Panc1 (cell line): ENCODE data around the gene TRIM44. TPM values are rescaled to one million over a fixed set of nuclear protein-coding genes. Genes with fewer than 3 reads are reported as not detected.

Source experiments
- ATAC-seq: fragments of 200-7000 bp; cut with Tn5 transposase; 2 replicates; pipeline ENCODE4 v1.9.1; 2020; ENCODE audit warnings: mild to moderate bottlenecking, moderate library complexity
- BruUV-seq: library from RNA; stranded (reverse); fragments of 400-500 nt; replicated peaks from 2 replicates; lab custom pipeline; 2021; lab: Mats Ljungman, UMichigan
- CTCF ChIA-PET: fragments of 300-600 bp; sonication (Branson Sonifier 250); formaldehyde crosslinking; loops from one replicate; lab custom pipeline; 2022; ENCODE audit warnings: antibody characterized with exemption; lab: Charles Lee
- POLR2A ChIA-PET: fragments of 300-600 bp; sonication (Branson Sonifier 250); formaldehyde crosslinking; loops from one replicate; lab custom pipeline; 2022; ENCODE audit warnings: antibody characterized with exemption; lab: Charles Lee
- DNase-seq: peaks from one replicate; pipeline ENCODE4 v3.0.0-alpha.2; 2010; ENCODE audit warnings: low read depth, low spot score
- H3K27ac ChIP-seq: 2 replicates; pipeline ENCODE4 v1.5.1; 2011; ENCODE audit warnings: mild to moderate bottlenecking, low read length, inconsistent platforms
- H3K27me3 ChIP-seq: fragments of 200-500 bp; sonication (Bioruptor generic); 2 replicates; pipeline ENCODE4 v1.6.0; 2014; ENCODE audit warnings: low read length, inconsistent platforms; ENCODE audit not compliant: control insufficient read depth, insufficient read depth
- H3K36me3 ChIP-seq: fragments of 200-500 bp; sonication (Bioruptor generic); 2 replicates; pipeline ENCODE4 v1.5.1; 2014; ENCODE audit warnings: inconsistent platforms, mild to moderate bottlenecking, low read length, moderate library complexity; ENCODE audit not compliant: control insufficient read depth, insufficient read depth
- H3K4me1 ChIP-seq: 2 replicates; pipeline ENCODE4 v1.5.1; 2011; ENCODE audit warnings: inconsistent platforms, mild to moderate bottlenecking, low read length, moderate library complexity; ENCODE audit not compliant: control insufficient read depth, insufficient read depth
- H3K4me3 ChIP-seq, 2 experiments: 2 replicates each; pipeline ENCODE4 v1.5.1; 2011 to 2012; ENCODE audit warnings: low read depth in 2 of 2, low read length in 2 of 2, mild to moderate bottlenecking in 2 of 2, inconsistent platforms in 1 of 2, moderate library complexity in 1 of 2
- H3K9me3 ChIP-seq: fragments of 200-500 bp; sonication (Bioruptor generic); 2 replicates; pipeline ENCODE4 v1.5.1; 2014; ENCODE audit warnings: low read depth, mild to moderate bottlenecking, inconsistent platforms, low read length, moderate library complexity; ENCODE audit not compliant: control insufficient read depth, insufficient read depth
- CTCF ChIP-seq: fragments of 450-650 bp; IDR thresholded peaks from 2 replicates; pipeline ENCODE4 v1.5.1; 2017; ENCODE audit warnings: mild to moderate bottlenecking
- POLR2AphosphoS5 ChIP-seq: IDR thresholded peaks from 2 replicates; pipeline ENCODE4 v1.6.1; 2012; ENCODE audit warnings: mild to moderate bottlenecking, low read depth, low read length, moderate library complexity
- SIN3A ChIP-seq: IDR thresholded peaks from 2 replicates; pipeline ENCODE4 v1.6.1; 2012; ENCODE audit warnings: low read depth, mild to moderate bottlenecking, low read length, moderate library complexity, borderline replicate concordance; ENCODE audit not compliant: insufficient read depth
- TCF7L2 ChIP-seq: IDR thresholded peaks from 2 replicates; pipeline ENCODE4 v1.6.1; 2011; ENCODE audit warnings: mild to moderate bottlenecking, low read depth, low read length, inconsistent platforms
- in situ Hi-C: cut with HindIII; loops from 2 replicates; pipeline ENCODE4 v1.10.0; 2016; ENCODE audit warnings: low sequenced_read_pairs, low pct_unique_long_range_greater_than_20kb
- intact Hi-C: fragments of 100-400 bp; cut with micrococcal nuclease; formaldehyde crosslinking; loops from one replicate; pipeline ENCODE4 v1.10.0; 2022; ENCODE audit not compliant: unreplicated experiment
- total RNA-seq: library from RNA; stranded (reverse); gene quantifications from one replicate; pipeline ENCODE4 v1.2.1, GENCODE V29; 2021; ENCODE audit not compliant: unreplicated experiment
- TF ChIP-seq, protein P1 (sequence below), 2 experiments: IDR thresholded peaks; 2 replicates each; pipeline ENCODE4 v1.6.1; 2011 to 2012; ENCODE audit warnings: low read depth in 2 of 2, control low read depth in 1 of 2, low read length in 1 of 2, mild to moderate bottlenecking in 1 of 2, moderate library complexity in 1 of 2; ENCODE audit not compliant: insufficient read depth in 1 of 2

TRIM44 gene
- total RNA-seq, 1 experiment from 2014 or later = 80.3 TPM

- in situ Hi-C loops (no loop called here), intact Hi-C loops (loop anchor here (1.0 to 10.0 kb wide), 4 partner anchors 122 to 443 kb away; partner anchors contain the start of genes FJX1 and LDLRAD3)
- BruUV-seq = no TSS peak
- no peak for ATAC-seq
- Histone ChIP-seq H3K27me3 (no peaks in the 10 kb centered on the region), H3K4me1 (peaks cover 7% of the 10 kb centered on the region), H3K36me3 (no peaks in the 10 kb centered on the region), H3K4me3 (no peak overlapping the region), H3K9me3 (no peaks in the 10 kb centered on the region), H3K27ac (no peak overlapping the region; the same call in 1 of the 2 replicates)
- ChIA-PET CTCF (interaction anchor here (0.5 to 1.9 kb wide), 28 partner anchors 8 to 443 kb away, joined by 3 to 36 read pairs (median 5); partner anchors contain the start of gene FJX1), POLR2A (interaction anchor here (0.7 kb wide), 1 partner anchor 59 kb away, joined by 3 read pairs; no protein-coding TSS in a partner anchor)
- no peak for DNase-seq
- TF ChIP-seq POLR2AphosphoS5 = no peak
- TF ChIP-seq CTCF = no peak
Observed at GRCh38 chr11:35822815-35823495, 160.4 kb downstream of the TRIM44 start.

DNA sequence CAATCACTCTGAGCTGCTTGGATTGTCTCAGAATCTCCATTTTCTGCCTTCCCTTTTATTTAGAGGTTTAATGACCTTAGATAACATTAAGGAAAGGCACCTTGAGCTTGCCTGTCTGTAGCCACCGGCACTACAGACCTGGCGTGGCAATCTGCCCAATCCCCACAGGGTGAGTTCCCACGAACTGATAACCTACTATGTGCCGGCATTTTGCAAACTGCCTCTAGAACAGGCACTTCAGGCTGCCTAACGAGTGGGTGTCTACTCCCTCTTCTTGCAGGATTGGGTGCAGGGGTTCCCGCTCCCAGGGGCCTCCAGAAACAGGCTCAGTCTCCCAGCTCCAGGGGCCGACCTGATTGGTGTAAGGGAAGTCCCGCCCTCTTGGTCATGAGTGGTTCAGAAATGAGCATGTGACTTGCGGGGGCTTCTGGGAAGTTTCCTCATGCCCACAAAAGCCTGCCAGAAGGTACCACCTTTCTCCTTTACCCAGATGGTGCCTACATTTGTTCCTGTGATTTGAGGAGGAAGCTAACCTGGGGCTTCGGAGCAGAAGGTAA is 161.2 kb downstream of the TRIM44 start:
- in situ Hi-C loops (no loop called here), intact Hi-C loops (loop anchor here (5.0 to 10.0 kb wide), 3 partner anchors 121 to 311 kb away; partner anchors contain the start of genes FJX1 and LDLRAD3)
- ChIA-PET POLR2A (interaction anchor here (0.9 kb wide), 1 partner anchor 206 kb away, joined by 3 read pairs; the partner anchor contains the start of gene FJX1), CTCF (no interaction called here)
- TF ChIP-seq SIN3A = no peak
- TF ChIP-seq CTCF = no peak
- TF ChIP-seq TCF7L2 = no peak
- TF ChIP-seq, protein P1, sequence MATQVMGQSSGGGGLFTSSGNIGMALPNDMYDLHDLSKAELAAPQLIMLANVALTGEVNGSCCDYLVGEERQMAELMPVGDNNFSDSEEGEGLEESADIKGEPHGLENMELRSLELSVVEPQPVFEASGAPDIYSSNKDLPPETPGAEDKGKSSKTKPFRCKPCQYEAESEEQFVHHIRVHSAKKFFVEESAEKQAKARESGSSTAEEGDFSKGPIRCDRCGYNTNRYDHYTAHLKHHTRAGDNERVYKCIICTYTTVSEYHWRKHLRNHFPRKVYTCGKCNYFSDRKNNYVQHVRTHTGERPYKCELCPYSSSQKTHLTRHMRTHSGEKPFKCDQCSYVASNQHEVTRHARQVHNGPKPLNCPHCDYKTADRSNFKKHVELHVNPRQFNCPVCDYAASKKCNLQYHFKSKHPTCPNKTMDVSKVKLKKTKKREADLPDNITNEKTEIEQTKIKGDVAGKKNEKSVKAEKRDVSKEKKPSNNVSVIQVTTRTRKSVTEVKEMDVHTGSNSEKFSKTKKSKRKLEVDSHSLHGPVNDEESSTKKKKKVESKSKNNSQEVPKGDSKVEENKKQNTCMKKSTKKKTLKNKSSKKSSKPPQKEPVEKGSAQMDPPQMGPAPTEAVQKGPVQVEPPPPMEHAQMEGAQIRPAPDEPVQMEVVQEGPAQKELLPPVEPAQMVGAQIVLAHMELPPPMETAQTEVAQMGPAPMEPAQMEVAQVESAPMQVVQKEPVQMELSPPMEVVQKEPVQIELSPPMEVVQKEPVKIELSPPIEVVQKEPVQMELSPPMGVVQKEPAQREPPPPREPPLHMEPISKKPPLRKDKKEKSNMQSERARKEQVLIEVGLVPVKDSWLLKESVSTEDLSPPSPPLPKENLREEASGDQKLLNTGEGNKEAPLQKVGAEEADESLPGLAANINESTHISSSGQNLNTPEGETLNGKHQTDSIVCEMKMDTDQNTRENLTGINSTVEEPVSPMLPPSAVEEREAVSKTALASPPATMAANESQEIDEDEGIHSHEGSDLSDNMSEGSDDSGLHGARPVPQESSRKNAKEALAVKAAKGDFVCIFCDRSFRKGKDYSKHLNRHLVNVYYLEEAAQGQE (IDR thresholded peaks at IDR 0.05; ENCODE audit: insufficient read depth in 1 of 2, low read depth in 2 of 2, low read length in 1 of 2) = no peak
- no peak for TF ChIP-seq POLR2AphosphoS5
- ATAC-seq (no peak), DNase-seq (no peak)
- H3K27ac ChIP-seq = no peak overlapping the region
- H3K36me3 ChIP-seq = no peaks in the 10 kb centered on the region
- H3K9me3 ChIP-seq = no peaks in the 10 kb centered on the region
- BruUV-seq = no TSS peak
- no peak overlapping the region for H3K4me3 ChIP-seq
- no peaks in the 10 kb centered on the region for H3K27me3 ChIP-seq
- H3K4me1 ChIP-seq = peaks cover 7% of the 10 kb centered on the region
